ENCODE measurements around the gene MEMO1.
"Not testable (repeated sequence)": the region's sequence is repeated elsewhere in the genome, so short reads cannot be mapped to it uniquely, and the experiment has no call there.

MEMO1 gene

DNA sequence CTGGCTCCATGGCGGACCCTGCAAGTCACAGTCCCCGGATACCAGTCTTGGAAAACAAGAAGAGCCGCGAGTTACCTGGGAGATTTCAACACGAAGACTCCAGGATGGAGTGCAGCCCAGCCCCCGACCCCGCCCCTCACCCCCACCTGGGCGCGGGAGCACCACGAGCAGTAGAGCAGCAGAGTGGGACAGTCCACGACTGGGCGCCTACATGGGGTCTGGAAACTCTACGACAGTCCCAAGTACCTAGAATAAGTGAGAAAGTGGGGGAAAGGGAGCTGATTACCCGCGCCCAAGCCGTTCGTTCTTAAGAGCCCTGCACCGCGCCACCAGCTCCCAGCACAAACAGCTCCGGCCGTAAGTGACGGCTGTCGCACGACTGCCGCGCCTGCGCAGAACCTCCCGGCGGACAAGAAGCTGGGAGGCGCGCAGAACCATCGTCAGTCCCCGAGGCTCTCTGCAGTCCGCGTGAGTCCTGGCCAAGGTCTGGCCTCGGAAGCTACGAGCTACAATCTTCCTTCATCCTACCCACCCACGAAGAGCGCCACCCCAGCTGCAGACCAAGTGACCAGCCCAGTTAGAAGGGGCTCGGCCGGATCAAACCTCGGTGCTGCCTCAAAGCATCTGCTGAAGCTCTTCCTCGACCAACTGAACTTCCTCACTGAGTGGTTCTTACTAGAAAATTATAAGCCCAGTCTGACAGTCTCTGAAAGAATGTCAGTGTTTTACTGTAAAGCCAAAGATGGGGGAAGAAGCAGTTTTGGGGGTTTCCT is 28.8 kb upstream of the MEMO1 start, which contains the start of gene DPY30:
Gene DPY30 (minus strand): TSS at position 359 of the 773 bp plus-strand sequence. CDS start 349 bp downstream, at position 10.
- Histone ChIP-seq H3K4me3 (replicated peaks; ENCODE audit: low read depth, low read length) (peak within 1 kb of the TSS; percentile 90), H3K27me3 (replicated peaks; ENCODE audit: control insufficient read depth, insufficient read depth, low read length) (no peaks in the 10 kb centered on the region), H3K36me3 (ENCODE audit: control insufficient read depth, insufficient read depth, low read length) (no peaks in the 10 kb centered on the region)
- DNase-seq (ENCODE audit: extremely low read depth, insufficient read length), result peak; percentile 96
- TF ChIP-seq, protein P1, sequence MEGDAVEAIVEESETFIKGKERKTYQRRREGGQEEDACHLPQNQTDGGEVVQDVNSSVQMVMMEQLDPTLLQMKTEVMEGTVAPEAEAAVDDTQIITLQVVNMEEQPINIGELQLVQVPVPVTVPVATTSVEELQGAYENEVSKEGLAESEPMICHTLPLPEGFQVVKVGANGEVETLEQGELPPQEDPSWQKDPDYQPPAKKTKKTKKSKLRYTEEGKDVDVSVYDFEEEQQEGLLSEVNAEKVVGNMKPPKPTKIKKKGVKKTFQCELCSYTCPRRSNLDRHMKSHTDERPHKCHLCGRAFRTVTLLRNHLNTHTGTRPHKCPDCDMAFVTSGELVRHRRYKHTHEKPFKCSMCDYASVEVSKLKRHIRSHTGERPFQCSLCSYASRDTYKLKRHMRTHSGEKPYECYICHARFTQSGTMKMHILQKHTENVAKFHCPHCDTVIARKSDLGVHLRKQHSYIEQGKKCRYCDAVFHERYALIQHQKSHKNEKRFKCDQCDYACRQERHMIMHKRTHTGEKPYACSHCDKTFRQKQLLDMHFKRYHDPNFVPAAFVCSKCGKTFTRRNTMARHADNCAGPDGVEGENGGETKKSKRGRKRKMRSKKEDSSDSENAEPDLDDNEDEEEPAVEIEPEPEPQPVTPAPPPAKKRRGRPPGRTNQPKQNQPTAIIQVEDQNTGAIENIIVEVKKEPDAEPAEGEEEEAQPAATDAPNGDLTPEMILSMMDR (IDR thresholded peaks at IDR 0.05; ENCODE audit: insufficient read depth, low read length, poor library complexity, severe bottlenecking), result no peak

DNA sequence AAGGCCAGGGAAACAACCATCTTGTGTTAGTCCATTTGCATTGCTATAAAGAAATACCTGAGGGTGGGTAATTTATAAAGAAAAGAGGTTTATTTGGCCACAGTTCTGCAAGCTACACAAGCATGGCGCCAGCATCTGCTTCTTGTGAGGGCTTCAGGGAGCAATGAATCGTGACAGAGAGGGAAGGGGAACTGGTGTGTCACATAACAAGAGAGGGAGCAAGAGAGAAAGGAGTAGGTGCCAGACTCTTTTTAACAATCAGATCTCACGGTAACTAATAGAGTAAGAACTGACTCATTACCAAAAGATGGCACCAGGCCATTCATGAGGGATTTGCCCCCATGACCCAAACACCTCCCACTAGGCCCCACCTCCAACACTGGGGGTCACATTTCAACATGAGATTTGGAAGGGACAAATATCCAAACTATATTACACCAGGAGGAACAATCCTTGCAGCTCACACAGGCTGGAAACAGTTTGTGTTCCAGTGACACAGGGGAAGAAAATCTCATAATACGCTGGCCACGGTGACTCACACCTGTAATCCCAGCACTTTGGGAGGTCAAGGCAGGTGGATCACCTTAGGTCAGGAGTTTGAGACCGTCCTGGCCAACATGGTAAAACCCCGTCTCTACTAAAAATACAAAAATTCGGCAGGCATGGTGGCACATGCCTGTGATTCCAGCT is 23.5 kb upstream of the MEMO1 start:
- H3K4me3 ChIP-seq (replicated peaks; ENCODE audit: low read depth, low read length); H3K36me3 ChIP-seq (ENCODE audit: control insufficient read depth, insufficient read depth, low read length); DNase-seq (ENCODE audit: extremely low read depth, insufficient read length); H3K27me3 ChIP-seq (replicated peaks; ENCODE audit: control insufficient read depth, insufficient read depth, low read length): not testable (repeated sequence)

DNA sequence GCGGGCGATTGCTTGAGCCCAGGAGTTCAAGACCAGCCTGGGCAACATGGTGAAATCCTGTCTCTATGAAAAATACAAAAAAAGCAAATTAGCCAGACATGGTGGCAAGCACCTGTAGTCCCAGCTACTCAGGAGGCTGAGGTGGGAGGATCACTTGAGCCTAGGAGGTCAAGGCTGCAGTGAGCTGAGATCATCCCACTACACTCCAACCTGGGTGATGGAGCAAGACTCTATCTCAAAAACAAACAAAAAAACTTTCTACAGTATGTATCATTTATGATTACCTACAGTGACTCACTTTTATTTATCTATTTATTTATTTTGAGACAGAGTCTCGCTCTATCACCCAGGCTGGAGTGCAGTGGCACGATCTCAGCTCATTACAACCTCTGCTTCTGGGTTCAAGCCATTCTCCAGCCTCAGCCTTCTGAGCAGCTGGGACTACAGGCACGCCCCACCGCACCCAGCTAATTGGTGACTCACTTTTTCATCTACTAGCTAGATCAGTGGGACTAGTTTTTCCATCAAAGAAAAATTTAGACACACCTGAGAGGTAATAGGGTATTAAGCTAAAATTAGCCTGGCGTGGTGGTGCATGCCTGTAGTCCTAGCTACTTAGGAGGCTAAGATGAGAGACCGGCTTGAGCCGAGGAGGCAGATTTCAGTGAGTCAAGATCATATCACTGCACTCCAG is 8.1 kb upstream of the MEMO1 start:
- H3K4me3 ChIP-seq (replicated peaks; ENCODE audit: low read depth, low read length); DNase-seq (ENCODE audit: extremely low read depth, insufficient read length); H3K27me3 ChIP-seq (replicated peaks; ENCODE audit: control insufficient read depth, insufficient read depth, low read length); H3K36me3 ChIP-seq (ENCODE audit: control insufficient read depth, insufficient read depth, low read length): not testable (repeated sequence)

DNA sequence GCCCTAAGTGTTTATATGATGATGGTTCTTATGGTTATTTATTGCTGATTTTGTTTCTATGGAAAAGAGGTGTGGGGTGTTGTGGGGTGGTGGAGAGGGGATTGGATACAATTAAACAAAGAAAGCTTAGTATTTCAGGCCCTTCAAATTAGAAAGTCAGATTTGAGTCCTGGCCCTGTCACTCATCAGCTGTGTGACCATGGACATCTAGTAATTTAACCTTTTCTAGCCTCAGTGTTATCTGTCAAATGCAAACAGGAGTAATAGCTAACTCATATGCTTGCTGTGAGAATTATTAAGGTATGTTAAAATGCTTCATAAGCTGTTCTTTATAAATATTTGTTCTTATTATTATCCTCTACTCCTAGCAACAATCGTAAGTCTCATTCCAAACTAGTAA is 2.1 kb upstream of the MEMO1 start:
- Histone ChIP-seq H3K27me3 (replicated peaks; ENCODE audit: control insufficient read depth, insufficient read depth, low read length) (no peaks in the 10 kb centered on the region), H3K4me3 (replicated peaks; ENCODE audit: low read depth, low read length) (no peak overlapping the region), H3K36me3 (ENCODE audit: control insufficient read depth, insufficient read depth, low read length) (no peaks in the 10 kb centered on the region)
- TF ChIP-seq, protein P1 (IDR thresholded peaks at IDR 0.05; ENCODE audit: insufficient read depth, low read length, poor library complexity, severe bottlenecking), result no peak
- DNase-seq (ENCODE audit: extremely low read depth, insufficient read length), result no peak

DNA sequence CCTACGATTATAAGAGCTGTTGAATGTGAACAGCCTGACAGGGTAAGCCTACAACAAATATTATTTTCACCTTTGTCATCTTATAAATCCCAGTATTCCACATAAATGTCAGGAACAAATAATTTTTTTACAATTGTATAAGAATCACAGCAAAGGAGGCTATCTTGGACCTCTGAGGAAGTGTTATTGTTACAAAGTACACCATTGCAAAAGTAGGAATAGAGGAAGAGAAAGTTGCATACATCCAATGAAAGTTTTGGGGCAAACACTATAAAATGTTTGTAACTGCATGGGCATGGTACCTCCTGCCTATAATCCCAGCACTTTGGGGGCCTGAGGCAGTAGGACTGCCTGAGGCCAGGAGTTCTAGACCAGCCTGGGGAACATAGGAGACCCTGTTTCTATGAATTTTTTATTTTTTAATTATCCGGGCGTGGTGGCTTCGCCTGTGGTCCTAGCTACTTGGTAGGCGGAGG is 715 bp upstream of the MEMO1 start:
- DNase-seq (ENCODE audit: extremely low read depth, insufficient read length), result peak; percentile 24
- H3K4me3 ChIP-seq (replicated peaks; ENCODE audit: low read depth, low read length), result peak overlapping the region; percentile 82
- H3K36me3 ChIP-seq (ENCODE audit: control insufficient read depth, insufficient read depth, low read length), result no peaks in the 10 kb centered on the region
- no peaks in the 10 kb centered on the region for H3K27me3 ChIP-seq (replicated peaks; ENCODE audit: control insufficient read depth, insufficient read depth, low read length)
- TF ChIP-seq, protein P1 (IDR thresholded peaks at IDR 0.05; ENCODE audit: insufficient read depth, low read length, poor library complexity, severe bottlenecking), result no peak

DNA sequence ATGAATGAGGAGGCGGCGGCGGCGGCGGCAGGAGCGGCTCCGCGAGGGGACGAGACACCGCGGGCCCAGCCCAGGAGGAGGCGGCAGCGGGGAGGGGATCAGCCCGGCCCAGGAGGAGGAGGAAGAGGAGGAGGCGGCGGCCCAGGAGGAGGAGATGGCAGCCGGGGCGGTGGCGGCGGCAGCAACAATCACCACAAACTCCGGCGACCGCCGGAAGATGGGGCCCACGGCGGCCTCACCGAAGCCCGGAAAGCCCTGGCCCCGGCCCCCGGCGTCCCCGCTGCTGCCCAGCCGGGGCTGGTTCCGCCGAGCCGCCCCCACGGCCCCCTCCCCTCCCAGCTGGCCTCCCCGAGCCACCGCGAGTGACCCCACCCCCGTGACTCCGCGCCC is 533 bp downstream of the MEMO1 start:
- DNase-seq (ENCODE audit: extremely low read depth, insufficient read length), result peak; percentile 77
- H3K27me3 ChIP-seq (replicated peaks; ENCODE audit: control insufficient read depth, insufficient read depth, low read length); H3K36me3 ChIP-seq (ENCODE audit: control insufficient read depth, insufficient read depth, low read length): not testable (repeated sequence)
- H3K4me3 ChIP-seq (replicated peaks; ENCODE audit: low read depth, low read length), result peak overlapping the region; percentile 46
